AG04450 (cell line): ENCODE data around the gene APOC4. TPM values are rescaled to one million over a fixed set of nuclear protein-coding genes. Genes with fewer than 3 reads are reported as not detected.
"Not testable (repeated sequence)": the region's sequence is repeated elsewhere in the genome, so short reads cannot be mapped to it uniquely, and the experiment has no call there.

Experiments used
- CTCF ChIA-PET: fragments of 300-600, 350-600 bp; formaldehyde crosslinking; extraction: SDS; loops from one replicate; lab custom pipeline; 2022; ENCODE audit warnings: antibody characterized with exemption, inconsistent platforms; lab: Charles Lee
- POLR2A ChIA-PET: fragments of 350-600 bp; formaldehyde crosslinking; extraction: SDS; loops from one replicate; lab custom pipeline; 2021; ENCODE audit warnings: antibody characterized with exemption, inconsistent platforms; lab: Yijun Ruan, JAX
- DNase-seq: peaks from one replicate; pipeline ENCODE4 v3.0.0-alpha.2; 2011; ENCODE audit warnings: low read depth, low spot score
- H3K27ac ChIP-seq: one replicate; pipeline ENCODE4 v1.5.1; 2012; ENCODE audit warnings: low read depth, low read length, control low read depth
- H3K27me3 ChIP-seq: one replicate; pipeline ENCODE4 v1.6.0; 2012; ENCODE audit warnings: low read length; ENCODE audit not compliant: control insufficient read depth, insufficient read depth
- H3K4me3 ChIP-seq: 2 replicates; pipeline ENCODE4 v1.5.1; 2011; ENCODE audit warnings: mild to moderate bottlenecking, low read depth, low read length, control low read depth
- H3K9me3 ChIP-seq: 2 replicates; pipeline ENCODE4 v1.5.1; 2012; ENCODE audit warnings: low read length; ENCODE audit not compliant: control insufficient read depth, insufficient read depth
- CTCF ChIP-seq: IDR thresholded peaks from 2 replicates; pipeline ENCODE4 v1.5.1; 2011; ENCODE audit warnings: low read depth, low read length, control low read depth, inconsistent platforms
- polyA plus RNA-seq: library from polyadenylated mRNA; depleted of rRNA; stranded (reverse); fragments of >200 nt; gene quantifications from 2 replicates; pipeline ENCODE4 v1.2.3, GENCODE V29; 2011

Gene APOC4
- polyA plus RNA-seq, 1 experiment, result not detected

- POLR2A ChIA-PET, result no interaction called here
Observed at GRCh38 chr19:44908836-44909261, 33.2 kb upstream of the APOC4 start.

GRCh38 chr19:44909775-44910174 is 32.3 kb upstream of the APOC4 start:
- H3K4me3 ChIP-seq, result no peak overlapping the region
- TF ChIP-seq CTCF, result no peak
- DNase-seq, result no peak
- ChIA-PET CTCF (interaction anchor here (2.8 kb wide), 1 partner anchor 42 kb away, joined by 17 read pairs; no protein-coding TSS in a partner anchor), POLR2A (interaction anchor here (0.6 kb wide), 1 partner anchor 51 kb away, joined by 6 read pairs; no protein-coding TSS in a partner anchor)
- no peaks in the 10 kb centered on the region for H3K9me3 ChIP-seq
- no peak overlapping the region for H3K27ac ChIP-seq
- H3K27me3 ChIP-seq, result peaks cover 9% of the 10 kb centered on the region

More at GRCh38 chr19:44908836-44909261, 33.2 kb upstream of the APOC4 start:
- H3K4me3 ChIP-seq, result no peak overlapping the region
- CTCF ChIA-PET, result interaction anchor here (2.8 kb wide), 1 partner anchor 43 kb away, joined by 17 read pairs; no protein-coding TSS in a partner anchor
- no peak for TF ChIP-seq CTCF
- peaks cover 9% of the 10 kb centered on the region for H3K27me3 ChIP-seq
- H3K9me3 ChIP-seq, result no peaks in the 10 kb centered on the region
- DNase-seq, result no peak
- H3K27ac ChIP-seq, result no peak overlapping the region

GRCh38 chr19:44911896-44912295 is 30.1 kb upstream of the APOC4 start:
- not testable (repeated sequence) for H3K9me3 ChIP-seq, DNase-seq, H3K4me3 ChIP-seq, H3K27me3 ChIP-seq, H3K27ac ChIP-seq
- ChIA-PET CTCF (interaction anchor here (1.0 to 2.8 kb wide), 3 partner anchors 8 to 43 kb away, joined by 4 to 17 read pairs (median 8); partner anchors contain the start of gene CLPTM1), POLR2A (interaction anchor here (1.3 kb wide), 1 partner anchor 43 kb away, joined by 5 read pairs; no protein-coding TSS in a partner anchor)

- no peak for TF ChIP-seq CTCF
- H3K9me3 ChIP-seq, result no peaks in the 10 kb centered on the region
- no peak for DNase-seq
- no peaks in the 10 kb centered on the region for H3K27me3 ChIP-seq
- no peak overlapping the region for H3K27ac ChIP-seq
- no peak overlapping the region for H3K4me3 ChIP-seq
- ChIA-PET POLR2A (no interaction called here), CTCF (no interaction called here)
Observed at GRCh38 chr19:44912854-44913253, 29.2 kb upstream of the APOC4 start.

- H3K4me3 ChIP-seq, CTCF ChIA-PET, POLR2A ChIA-PET: not testable (repeated sequence)
Observed at GRCh38 chr19:44913512-44914432, 28.3 kb upstream of the APOC4 start.

GRCh38 chr19:44914433-44915206 is 27.4 kb upstream of the APOC4 start, which contains the start of gene APOC1:
APOC1 (plus strand) TSS chr19:44914608; CDS start chr19:44914892, 284 bp downstream.
- peak; percentile 36 for DNase-seq
- peak within 1 kb of the TSS; percentile 66 for H3K4me3 ChIP-seq
- POLR2A ChIA-PET, result interaction anchor here (0.7 to 0.8 kb wide), 2 partner anchors 30 to 40 kb away, joined by 4 to 9 read pairs; partner anchors contain the start of gene CLPTM1
- CTCF ChIA-PET, result interaction anchor here (0.7 to 0.8 kb wide), 2 partner anchors 11 to 35 kb away, joined by 3 to 8 read pairs; no protein-coding TSS in a partner anchor
- H3K9me3 ChIP-seq, H3K27me3 ChIP-seq, H3K27ac ChIP-seq: not testable (repeated sequence)

More at GRCh38 chr19:44913512-44914432, 28.3 kb upstream of the APOC4 start:
- H3K27me3 ChIP-seq, DNase-seq, H3K27ac ChIP-seq, H3K9me3 ChIP-seq: not testable (repeated sequence)
